Pancreas (tissue), 10 donors: ENCODE measurements around the gene ATP5F1C. TPM values are rescaled to one million over a fixed set of nuclear protein-coding genes. Genes with fewer than 3 reads are reported as not detected.
"Not testable (repeated sequence)": the region's sequence is repeated elsewhere in the genome, so short reads cannot be mapped to it uniquely, and the experiment has no call there.

ENCODE experiments used
- ATAC-seq, 4 donors: fragments of 200-7000 bp; cut with Tn5 transposase; one replicate each; pipeline versions ENCODE4 v1.8.0 to v1.9.1; 2020; ENCODE audit warnings: mild to moderate bottlenecking in 4 of 4, moderate library complexity in 4 of 4
- DNase-seq, 6 donors: peaks; one replicate each; pipeline ENCODE4 v3.0.0-alpha.2; 2020
- FAIRE-seq: peaks from 2 replicates; lab custom pipeline; 2012; peaks lifted over from hg19 to GRCh38; lab: Jason Lieb, UNC
- H3K27ac ChIP-seq, 4 donors: fragments of 200-600 bp; sonication (generic); 1 replicate in 3 of 4; 2 replicates in 1 of 4; pipeline versions ENCODE4 v1.5.0 to v1.8.0; 2020
- H3K27me3 ChIP-seq, 4 donors: fragments of 200-600 bp; one replicate each; pipeline ENCODE4 v1.8.0; 2021
- H3K36me3 ChIP-seq, 3 donors: fragments of 200-600 bp; sonication (generic) in 1 of 3; one replicate each; pipeline versions ENCODE4 v1.5.0 to v1.8.0; 2020 to 2021
- H3K4me1 ChIP-seq, 3 donors: fragments of 200-600 bp; one replicate each; pipeline ENCODE4 v1.8.0; 2021
- H3K4me3 ChIP-seq, 4 donors: fragments of 200-600 bp; sonication (generic) in 2 of 4; one replicate each; pipeline versions ENCODE4 v1.5.0 to v1.8.0; 2020 to 2021
- H3K9me3 ChIP-seq, 4 donors: fragments of 200-600 bp; one replicate each; pipeline ENCODE4 v1.8.0; 2021
- CTCF ChIP-seq, 4 donors: fragments of 200-600 bp; sonication (generic) in 3 of 4; IDR thresholded peaks; one replicate each; pipeline versions ENCODE4 v1.5.0 to v1.8.0; 2021; ENCODE audit warnings: antibody characterized with exemption in 4 of 4
- WGBS, 2 donors: extraction: QIAGEN DNeasy Blood & Tissue Kit; methylation state at CpG; one replicate each; pipeline ENCODE4 v1.1.7; 2013; 5-methylcytosine and 5-hydroxymethylcytosine counted together
- intact Hi-C, 3 donors: fragments of 100-400 bp; cut with DNase I; formaldehyde crosslinking; loops; one replicate each; pipeline versions ENCODE4 v1.11.1 to v1.14.2; 2022
- polyA plus RNA-seq, 2 donors: library from polyadenylated mRNA; stranded (reverse); fragments of 200-250 nt; gene quantifications; one replicate each; pipeline ENCODE4 v1.2.3, GENCODE V29; 2013
- total RNA-seq, 6 donors: library from RNA; stranded (reverse); fragmentation: NEBNext Ultra II Directional in 4 of 6; extraction: Animal tissue kit (Norgen Biotek cat#: 25700) in 4 of 6; gene quantifications; one replicate each; pipeline versions ENCODE4 v1.2.1 to v1.2.4, GENCODE V29; 2021 to 2023
- donor health status: healthy with polysubstance abuse.
- donor health status: DM: no; HTN: no; CAD: no; lungs with moderate emphysema.
- donor health status: DM: no; HTN: no; CAD: no.
- donor health status: control.
- donor health status: control.
- donor health status: Bipolar disorder and iron deficiency.
- donor health status: DM: yes; HTN: yes; CAD: no.
- donor health status: DM: no; HTN: no; CAD: no.
- donor health status: DM: no; HTN: no; CAD: no.
- donor health status: DM: yes; HTN: yes; CAD: no.

ATP5F1C gene
- total and polyA plus RNA-seq, 8 donors, result 138 to 273 (median 171) TPM

DNA sequence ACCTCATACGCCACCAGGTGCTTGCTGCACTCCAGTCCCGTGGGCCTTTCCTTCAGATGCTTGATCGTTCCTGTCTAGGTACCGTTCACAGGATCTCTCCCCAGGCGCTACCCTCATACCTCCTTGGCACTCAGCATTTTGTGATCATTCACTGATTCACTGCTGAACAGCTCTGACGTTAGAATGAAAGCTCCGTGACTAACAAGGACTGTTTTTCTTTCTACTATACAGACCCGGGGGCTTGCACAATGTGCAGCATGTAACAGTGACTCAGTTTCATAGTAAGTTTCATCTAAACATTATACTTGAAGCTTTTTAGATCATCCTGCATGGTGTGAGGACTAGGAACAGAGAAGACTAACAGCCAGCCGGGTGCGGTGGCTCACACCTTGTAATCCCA is 20.8 kb upstream of the ATP5F1C start:
- Histone ChIP-seq H3K36me3 (peaks cover 0 to 63% (median 22%) of the 10 kb centered on the region in 3 donors), H3K9me3 (no peaks in the 10 kb centered on the region), H3K27ac (no peak overlapping the region), H3K27me3 (no peaks in the 10 kb centered on the region), H3K4me3 (no peak overlapping the region), H3K4me1 (no peaks in the 10 kb centered on the region)
- TF ChIP-seq CTCF (IDR thresholded peaks at IDR 0.05), result no peak
- intact Hi-C loops, result no loop called here
- FAIRE-seq (no peak), ATAC-seq (no peak), DNase-seq (no peak)
- WGBS, 2 donors, result 93 to 94% methylated on average over 10 of the region's 10 CpGs

GRCh38 chr10:7768417-7768816 is 19.6 kb upstream of the ATP5F1C start:
- intact Hi-C loops, result no loop called here
- peaks cover 0 to 51% (median 19%) of the 10 kb centered on the region in 3 donors for H3K36me3 ChIP-seq
- no peak for ATAC-seq
- TF ChIP-seq CTCF (IDR thresholded peaks at IDR 0.05), result no peak
- no peaks in the 10 kb centered on the region for H3K27me3 ChIP-seq
- 92 to 94% methylated on average over 7 of the region's 7 CpGs for WGBS, 2 donors
- no peak for DNase-seq
- H3K9me3 ChIP-seq, result no peaks in the 10 kb centered on the region
- no peak overlapping the region for H3K4me3 ChIP-seq
- peaks cover 4 to 5% (median 4%) of the 10 kb centered on the region in 3 donors for H3K4me1 ChIP-seq
- H3K27ac ChIP-seq, result no peak overlapping the region
- FAIRE-seq, result no peak

DNA sequence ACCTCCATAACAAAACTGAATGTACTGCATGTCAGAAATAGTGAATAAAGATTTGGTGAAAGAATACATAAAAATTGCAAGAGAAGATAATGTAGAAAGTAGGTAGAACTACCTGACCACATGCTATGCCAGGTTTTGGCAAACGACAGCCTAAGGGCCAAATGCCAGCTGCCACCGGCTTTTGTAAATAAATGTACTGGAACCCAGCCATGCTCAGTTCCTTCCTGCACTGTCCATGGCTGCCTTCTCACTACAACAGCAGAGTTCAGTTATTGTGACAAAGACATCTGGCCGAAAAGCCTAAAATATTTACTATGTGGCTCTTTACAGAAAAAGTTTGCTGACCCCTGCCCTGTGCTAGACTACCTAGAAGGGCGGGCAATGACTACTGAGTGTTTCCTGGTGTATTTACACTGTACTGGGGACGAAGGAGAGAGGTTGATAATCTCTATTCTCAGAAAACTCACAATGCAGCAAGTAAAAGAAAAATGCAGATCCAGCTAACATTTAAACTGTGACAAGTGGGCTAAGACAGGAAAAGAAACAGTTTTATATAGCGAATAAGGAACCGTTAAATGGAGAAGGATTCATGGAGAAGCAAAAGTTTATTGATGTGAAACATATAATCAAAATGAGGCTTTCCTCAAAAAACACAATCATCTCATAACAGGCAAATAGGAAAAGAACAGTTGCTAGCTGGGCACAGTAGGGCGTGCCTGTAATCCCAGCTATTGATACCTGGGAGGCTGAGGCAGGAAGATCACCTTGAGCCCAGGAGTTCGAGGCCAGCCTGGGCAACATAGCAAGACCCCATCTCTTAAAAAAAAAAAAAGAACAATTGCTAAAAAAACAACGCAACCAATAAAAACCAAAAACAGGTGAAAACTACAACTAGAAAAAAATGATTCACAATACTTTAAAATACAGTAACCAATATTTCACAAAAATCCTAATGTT is 13.9 kb upstream of the ATP5F1C start:
- DNase-seq (peak; percentile 82 to 91 (median 87)), FAIRE-seq (no peak), ATAC-seq (peak; percentile 93 to 99 (median 98))
- Histone ChIP-seq H3K27ac (peak overlapping the region in 2 of 4 donors; percentile 63 to 72), H3K4me1 (peaks cover 7 to 15% (median 12%) of the 10 kb centered on the region in 3 donors), H3K27me3 (no peaks in the 10 kb centered on the region), H3K9me3 (no peaks in the 10 kb centered on the region), H3K36me3 (peaks cover 0 to 16% (median 4%) of the 10 kb centered on the region in 3 donors), H3K4me3 (peak overlapping the region in 1 of 4 donors; percentile 17)
- 31 to 36% methylated on average over 10 of the region's 10 CpGs for WGBS, 2 donors
- TF ChIP-seq CTCF (IDR thresholded peaks at IDR 0.05), result no peak
- intact Hi-C loops, result no loop called here

DNA sequence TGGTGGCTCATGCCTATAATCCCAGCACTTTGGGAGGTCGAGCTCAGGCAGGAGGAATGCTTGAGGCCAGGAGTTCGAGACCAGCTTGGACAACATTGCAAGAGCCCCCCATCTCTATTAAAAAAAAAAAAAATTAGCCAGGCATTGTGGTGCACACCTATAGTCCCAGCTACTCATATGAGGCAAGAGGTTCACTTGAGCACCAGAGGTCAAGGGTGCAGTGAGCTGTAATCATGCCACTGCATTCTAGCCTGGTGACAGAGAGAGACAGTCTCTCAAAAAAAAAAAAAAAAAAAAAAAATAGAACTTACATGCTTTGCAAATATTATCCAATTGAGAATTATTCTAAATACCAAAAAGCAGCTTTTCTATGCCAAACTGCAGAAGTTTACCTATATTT is 11.2 kb upstream of the ATP5F1C start:
- ATAC-seq (no peak), FAIRE-seq (no peak), DNase-seq (no peak)
- peaks cover 0 to 20% (median 0%) of the 10 kb centered on the region in 3 donors for H3K36me3 ChIP-seq
- intact Hi-C loops, result no loop called here
- H3K4me1 ChIP-seq, result peaks cover 7 to 15% (median 12%) of the 10 kb centered on the region in 3 donors
- no peaks in the 10 kb centered on the region for H3K27me3 ChIP-seq
- no peak for TF ChIP-seq CTCF (IDR thresholded peaks at IDR 0.05)
- H3K27ac ChIP-seq, result no peak overlapping the region
- no peaks in the 10 kb centered on the region for H3K9me3 ChIP-seq
- 92 to 100% methylated on average over 2 of the region's 2 CpGs for WGBS, 2 donors
- H3K4me3 ChIP-seq, result no peak overlapping the region

DNA sequence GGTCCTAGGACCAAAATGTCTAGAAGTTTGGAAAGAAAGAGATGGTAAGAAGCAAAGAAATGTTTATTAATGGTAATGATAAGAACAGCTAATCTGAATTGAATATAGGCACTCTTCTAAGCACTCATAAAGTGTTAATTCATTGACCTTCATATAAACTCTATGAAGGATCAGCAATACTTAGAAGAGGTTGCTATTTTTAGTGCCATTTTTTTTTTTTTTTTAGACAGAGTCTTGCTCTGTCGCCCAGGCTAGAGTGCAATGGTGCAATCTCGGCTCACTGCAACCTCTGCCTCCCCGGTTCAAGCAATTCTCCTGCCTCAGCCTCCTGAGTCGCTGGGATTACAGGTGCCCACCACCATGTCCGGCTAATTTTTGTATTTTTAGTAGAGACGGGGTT is 5.8 kb upstream of the ATP5F1C start:
- FAIRE-seq, ATAC-seq, H3K9me3 ChIP-seq, H3K4me3 ChIP-seq, H3K27me3 ChIP-seq, intact Hi-C loops, H3K27ac ChIP-seq, H3K4me1 ChIP-seq, DNase-seq: not testable (repeated sequence)
- peaks cover 0 to 20% (median 0%) of the 10 kb centered on the region in 3 donors for H3K36me3 ChIP-seq
- WGBS, 2 donors, result 84 to 87% methylated on average over 6 of the region's 6 CpGs
